ENCODE data around the gene OR5L2. TPM values are rescaled to one million over a fixed set of nuclear protein-coding genes. Genes with fewer than 3 reads are reported as not detected.

Gene OR5L2
- total RNA-seq, 1 donor from 2014 or later, result not detected

DNA sequence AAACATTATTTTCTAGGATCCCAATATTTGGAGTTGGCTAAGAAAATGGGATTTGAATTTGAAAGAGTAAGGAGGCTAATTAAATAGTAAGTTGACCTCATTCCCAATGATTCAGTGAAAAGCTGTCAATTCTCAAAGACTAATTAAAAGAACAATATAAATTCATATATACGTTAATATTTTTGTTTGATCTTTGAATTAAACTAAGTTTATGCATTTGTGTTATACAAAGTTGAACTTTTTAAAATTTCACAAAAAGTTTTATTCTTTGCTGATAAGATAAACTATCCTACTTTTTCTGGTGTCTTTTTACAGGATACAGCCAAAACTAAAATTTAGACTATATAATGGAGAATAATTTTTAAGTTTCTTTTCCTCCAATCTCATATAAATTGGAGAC is 16.0 kb upstream of the OR5L2 start, which contains the start of gene OR5L1:
Gene OR5L1, plus strand, starts transcription at position 301 of the 400 bp plus-strand sequence. CDS start 100 bp downstream, outside the sequence.
- Mint-ChIP-seq H3K27me3 (no peaks in the 10 kb centered on the region), H3K27ac (no peak within 1 kb of the TSS), H3K36me3 (ENCODE audit: low read depth) (no peaks in the 10 kb centered on the region), H3K4me1 (no peaks in the 10 kb centered on the region), H3K4me3 (no peak within 1 kb of the TSS), H3K9me3 (peaks cover 17% of the 10 kb centered on the region)
- TF ChIP-seq, protein P1, sequence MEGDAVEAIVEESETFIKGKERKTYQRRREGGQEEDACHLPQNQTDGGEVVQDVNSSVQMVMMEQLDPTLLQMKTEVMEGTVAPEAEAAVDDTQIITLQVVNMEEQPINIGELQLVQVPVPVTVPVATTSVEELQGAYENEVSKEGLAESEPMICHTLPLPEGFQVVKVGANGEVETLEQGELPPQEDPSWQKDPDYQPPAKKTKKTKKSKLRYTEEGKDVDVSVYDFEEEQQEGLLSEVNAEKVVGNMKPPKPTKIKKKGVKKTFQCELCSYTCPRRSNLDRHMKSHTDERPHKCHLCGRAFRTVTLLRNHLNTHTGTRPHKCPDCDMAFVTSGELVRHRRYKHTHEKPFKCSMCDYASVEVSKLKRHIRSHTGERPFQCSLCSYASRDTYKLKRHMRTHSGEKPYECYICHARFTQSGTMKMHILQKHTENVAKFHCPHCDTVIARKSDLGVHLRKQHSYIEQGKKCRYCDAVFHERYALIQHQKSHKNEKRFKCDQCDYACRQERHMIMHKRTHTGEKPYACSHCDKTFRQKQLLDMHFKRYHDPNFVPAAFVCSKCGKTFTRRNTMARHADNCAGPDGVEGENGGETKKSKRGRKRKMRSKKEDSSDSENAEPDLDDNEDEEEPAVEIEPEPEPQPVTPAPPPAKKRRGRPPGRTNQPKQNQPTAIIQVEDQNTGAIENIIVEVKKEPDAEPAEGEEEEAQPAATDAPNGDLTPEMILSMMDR (IDR thresholded peaks at IDR 0.05), result no peak
- POLR2A ChIA-PET, result no interaction called here
- no peak for ATAC-seq (ENCODE audit: low read depth)
- intact Hi-C loops (cut with micrococcal nuclease), result no loop called here
- CTCF ChIA-PET, result no interaction called here
- no peak for DNase-seq

DNA sequence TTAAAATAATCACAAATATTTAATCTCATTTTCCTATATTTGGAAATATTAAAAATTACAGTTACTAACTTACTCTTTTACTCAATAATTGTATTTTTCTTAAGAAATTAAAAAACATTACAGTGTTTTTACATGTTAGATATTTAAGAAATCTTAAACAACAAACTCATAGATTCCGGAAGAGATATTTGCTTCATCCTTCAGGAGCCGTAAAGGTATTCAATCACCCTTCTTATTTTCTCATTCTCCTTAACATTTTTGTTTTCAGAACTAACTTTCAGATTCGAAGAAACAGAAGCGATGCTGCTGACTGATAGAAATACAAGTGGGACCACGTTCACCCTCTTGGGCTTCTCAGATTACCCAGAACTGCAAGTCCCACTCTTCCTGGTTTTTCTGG is 7.7 kb upstream of the OR5L2 start, which contains the start of gene OR5D18:
Gene OR5D18, plus strand, starts transcription at position 301 of the 400 bp plus-strand sequence. Its CDS starts 0 bp downstream, at position 301.
- intact Hi-C loops (cut with micrococcal nuclease), result no loop called here
- no peaks in the 10 kb centered on the region for H3K36me3 Mint-ChIP-seq (ENCODE audit: low read depth)
- no peaks in the 10 kb centered on the region for H3K4me1 Mint-ChIP-seq
- ChIA-PET POLR2A (no interaction called here), CTCF (no interaction called here)
- no peak within 1 kb of the TSS for H3K27ac Mint-ChIP-seq
- no peaks in the 10 kb centered on the region for H3K27me3 Mint-ChIP-seq
- DNase-seq (no peak), ATAC-seq (ENCODE audit: low read depth) (no peak)
- TF ChIP-seq, protein P1 (IDR thresholded peaks at IDR 0.05), result no peak
- no peak within 1 kb of the TSS for H3K4me3 Mint-ChIP-seq
- peaks cover 18% of the 10 kb centered on the region for H3K9me3 Mint-ChIP-seq

DNA sequence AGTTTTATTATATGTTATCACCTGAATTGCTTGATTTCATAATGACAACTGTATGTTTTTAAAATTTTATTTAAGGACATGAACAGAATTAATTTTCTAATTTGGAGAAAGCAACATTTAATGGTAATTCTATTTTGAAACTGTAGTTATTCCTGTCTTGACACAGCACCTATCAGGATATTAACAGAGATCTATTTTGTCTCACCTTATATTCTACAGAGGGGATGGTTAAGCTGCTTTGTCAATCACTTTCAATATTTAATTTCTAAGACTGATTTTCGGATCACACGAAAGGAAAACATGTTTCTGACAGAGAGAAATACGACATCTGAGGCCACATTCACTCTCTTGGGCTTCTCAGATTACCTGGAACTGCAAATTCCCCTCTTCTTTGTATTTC is 11.4 kb downstream of the OR5L2 start, which contains the start of gene OR5D16:
Gene OR5D16, plus strand, starts transcription at position 301 of the 400 bp plus-strand sequence. Its CDS starts 0 bp downstream, at position 301.
- H3K9me3 Mint-ChIP-seq, result peaks cover 15% of the 10 kb centered on the region
- H3K27me3 Mint-ChIP-seq, result no peaks in the 10 kb centered on the region
- ChIA-PET POLR2A (no interaction called here), CTCF (no interaction called here)
- no peaks in the 10 kb centered on the region for H3K36me3 Mint-ChIP-seq (ENCODE audit: low read depth)
- no peak for DNase-seq
- H3K4me1 Mint-ChIP-seq, result no peaks in the 10 kb centered on the region
- intact Hi-C loops (cut with micrococcal nuclease), result no loop called here
- no peak within 1 kb of the TSS for H3K27ac Mint-ChIP-seq
- TF ChIP-seq, protein P1 (IDR thresholded peaks at IDR 0.05), result no peak
- H3K4me3 Mint-ChIP-seq, result no peak within 1 kb of the TSS
- no peak for ATAC-seq (ENCODE audit: low read depth)

DNA sequence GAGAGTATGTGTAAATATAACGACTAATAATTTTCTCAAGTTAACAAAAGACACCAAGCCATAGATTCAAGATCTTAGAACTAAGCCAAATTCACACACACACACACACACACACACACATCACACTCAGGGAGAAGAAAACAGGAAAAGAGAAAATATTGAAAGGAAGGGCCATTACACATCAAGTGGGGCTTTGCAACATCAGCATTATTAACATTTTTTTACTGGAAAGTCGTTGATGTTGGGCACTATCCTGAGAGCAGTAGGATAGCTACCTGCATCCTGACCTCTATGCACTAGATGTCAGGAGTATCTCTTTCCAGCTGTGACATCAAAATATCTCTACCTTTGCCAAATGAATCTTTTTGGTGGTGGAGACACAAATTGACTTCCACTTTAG is 20.4 kb downstream of the OR5L2 start:
- no peak overlapping the region for H3K27ac Mint-ChIP-seq
- ChIA-PET CTCF (no interaction called here), POLR2A (no interaction called here)
- no peaks in the 10 kb centered on the region for H3K27me3 Mint-ChIP-seq
- TF ChIP-seq, protein P1 (IDR thresholded peaks at IDR 0.05), result no peak
- DNase-seq (no peak), ATAC-seq (ENCODE audit: low read depth) (no peak)
- no peak overlapping the region for H3K4me3 Mint-ChIP-seq
- no peaks in the 10 kb centered on the region for H3K4me1 Mint-ChIP-seq
- H3K9me3 Mint-ChIP-seq, result peaks cover 2% of the 10 kb centered on the region
- intact Hi-C loops (cut with micrococcal nuclease), result no loop called here
- H3K36me3 Mint-ChIP-seq (ENCODE audit: low read depth), result no peaks in the 10 kb centered on the region

DNA sequence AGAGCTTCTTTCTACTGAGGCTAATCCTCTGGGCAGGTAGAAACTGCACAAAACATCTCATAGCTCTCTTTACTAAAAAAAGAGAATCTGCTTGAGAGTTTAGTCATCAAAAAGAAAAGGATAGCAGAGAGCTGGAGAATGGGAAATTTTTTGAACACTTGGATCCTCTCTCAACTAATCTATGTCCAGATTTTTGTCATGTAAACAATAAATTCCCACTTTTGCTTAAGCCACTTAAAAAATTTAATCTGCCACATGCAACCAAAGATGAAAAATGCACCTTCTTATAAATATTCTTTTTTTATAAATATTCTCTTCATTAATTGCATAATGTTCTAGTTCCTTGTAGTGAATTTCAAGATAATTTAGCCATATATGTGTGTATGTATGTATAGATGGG is 22.0 kb downstream of the OR5L2 start:
- POLR2A ChIA-PET, result no interaction called here
- ATAC-seq (ENCODE audit: low read depth) (no peak), DNase-seq (no peak)
- Mint-ChIP-seq H3K9me3 (peaks cover 6% of the 10 kb centered on the region), H3K27me3 (no peaks in the 10 kb centered on the region), H3K36me3 (ENCODE audit: low read depth) (no peaks in the 10 kb centered on the region), H3K4me1 (no peaks in the 10 kb centered on the region), H3K4me3 (no peak overlapping the region), H3K27ac (no peak overlapping the region)
- CTCF ChIA-PET, result no interaction called here
- intact Hi-C loops (cut with micrococcal nuclease), result no loop called here
- TF ChIP-seq, protein P1 (IDR thresholded peaks at IDR 0.05), result no peak
